Activated naive CD4-positive, alpha-beta T cell treated with anti-CD3 and anti-CD28 coated beads, Interleukin-2, amount 10 ng/mL, durations not matched to agents 5 hours and 36 hours (primary cell): ENCODE results near the gene EIF2AK2. TPM values are rescaled to one million over a fixed set of nuclear protein-coding genes. Genes with fewer than 3 reads are reported as not detected.

Source experiments
- total RNA-seq, 2 experiments: library from RNA; stranded (reverse); gene quantifications; one replicate each; pipeline ENCODE4 v1.2.3, GENCODE V29; 2021

Gene EIF2AK2
- total RNA-seq = 10 to 100 TPM; 34.8 to 37.5 TPM

GRCh38 chr2:37156857-37157714 is at the start of gene EIF2AK2:
TSS of gene EIF2AK2 (minus strand) at chr2:37156980. CDS start at chr2:37147806, 9,174 bp downstream.

GRCh38 chr2:37196320-37197195 is 39.8 kb upstream of the EIF2AK2 start, which contains the start of gene CEBPZOS:
TSS of gene CEBPZOS (plus strand) at chr2:37196496. CDS start at chr2:37199705, 3,209 bp downstream.

DNA sequence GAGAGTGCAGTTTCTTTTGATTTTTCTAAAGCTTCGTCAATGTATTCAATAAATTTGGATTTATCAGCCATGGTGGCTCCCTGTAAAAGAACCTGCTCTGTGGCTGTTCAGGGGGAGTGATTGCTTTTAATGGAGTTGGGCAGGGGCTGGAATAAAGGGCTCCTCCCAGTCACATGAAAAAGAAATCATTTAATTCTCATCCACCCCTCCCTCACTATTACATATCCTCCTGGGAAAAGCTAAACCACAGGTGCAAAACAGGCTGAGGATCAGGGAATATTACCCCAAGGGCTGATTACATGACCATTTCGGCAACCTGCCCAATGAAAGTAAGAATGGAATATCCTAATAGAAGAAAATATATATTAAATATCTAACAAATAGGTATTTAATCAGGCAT is 31.8 kb upstream of the EIF2AK2 start, which contains the start of gene SULT6B1:
TSS of gene SULT6B1 (minus strand) at position 101 of the 400 bp plus-strand sequence. CDS start at position 71, 30 bp downstream.

GRCh38 chr2:37083873-37084794 is 72.6 kb downstream of the EIF2AK2 start, which contains the start of the genes GPATCH11 and HEATR5B:
TSS of gene GPATCH11 (plus strand) at chr2:37084518. CDS start at chr2:37088382, 3,864 bp downstream.
TSS of gene HEATR5B (minus strand) at chr2:37084372. CDS start at chr2:37083414, 958 bp downstream.

Other genes with a start within 250 kb of the EIF2AK2 start
- 10 to 100 TPM; 36.8 to 38.0 TPM for gene STRN, start 190.4 kb downstream of the EIF2AK2 start, total RNA-seq
- gene HEATR5B, start 72.6 kb downstream of the EIF2AK2 start, total RNA-seq = 10 to 100 TPM; 24.0 to 24.3 TPM
- gene GPATCH11, start 72.5 kb downstream of the EIF2AK2 start, total RNA-seq = 10 to 100 TPM; 10.6 to 11.4 TPM
- gene SULT6B1, start 31.7 kb upstream of the EIF2AK2 start, total RNA-seq = not detected
- gene CEBPZOS, start 39.5 kb upstream of the EIF2AK2 start, total RNA-seq = 10 to 100 TPM; 32.7 to 34.0 TPM
- 10 to 100 TPM; 43.4 to 49.7 TPM for gene CEBPZ, start 74.6 kb upstream of the EIF2AK2 start, total RNA-seq
- 10 to 100 TPM; 19.1 to 21.2 TPM for gene NDUFAF7, start 74.7 kb upstream of the EIF2AK2 start, total RNA-seq
- gene PRKD3, start 167.9 kb upstream of the EIF2AK2 start, total RNA-seq = 10 to 100 TPM; 12.4 to 15.0 TPM
- under 1 TPM in 1 of 2 experiments, not detected in 1; 0.48 TPM for gene QPCT, start 187.7 kb upstream of the EIF2AK2 start, total RNA-seq